ENCODE measurements around the gene EPHA4. TPM values are rescaled to one million over a fixed set of nuclear protein-coding genes. Genes with fewer than 3 reads are reported as not detected.

EPHA4 gene
- total RNA-seq, 2 donors from 2014 or later, result 12.0 to 88.8 TPM

DNA sequence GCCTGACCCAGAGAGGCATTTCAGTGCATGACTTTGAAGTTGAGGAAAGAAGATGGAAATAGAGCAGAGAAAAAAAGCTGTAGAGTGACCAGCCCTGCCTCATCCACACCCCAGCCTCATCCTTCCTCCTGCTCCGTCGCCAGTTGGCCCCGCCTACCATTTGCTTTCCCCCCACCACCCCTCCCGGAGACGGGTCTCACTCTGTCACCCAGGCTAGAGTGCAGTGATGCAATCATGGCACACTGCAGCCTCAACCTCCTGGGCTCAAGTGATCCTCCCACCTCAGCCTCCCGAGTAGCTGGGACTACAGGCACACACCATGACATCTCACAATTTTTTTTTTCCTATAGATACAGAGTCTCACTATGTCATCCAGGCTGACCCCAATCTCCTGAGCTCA is 200.8 kb downstream of the EPHA4 start:
- DNase-seq (ENCODE audit: low spot score), result no peak
- Histone ChIP-seq H3K4me3 (no peak overlapping the region), H3K9me3 (no peaks in the 10 kb centered on the region), H3K27ac (no peak overlapping the region), H3K36me3 (no peaks in the 10 kb centered on the region), H3K4me1 (replicated peaks) (no peaks in the 10 kb centered on the region), H3K27me3 (replicated peaks; ENCODE audit: insufficient read depth) (no peaks in the 10 kb centered on the region)
- WGBS, result 86% methylated on average over 6 of the region's 6 CpGs
- TF ChIP-seq POLR2A (IDR thresholded peaks at IDR 0.05), result no peak
- TF ChIP-seq, protein P1, sequence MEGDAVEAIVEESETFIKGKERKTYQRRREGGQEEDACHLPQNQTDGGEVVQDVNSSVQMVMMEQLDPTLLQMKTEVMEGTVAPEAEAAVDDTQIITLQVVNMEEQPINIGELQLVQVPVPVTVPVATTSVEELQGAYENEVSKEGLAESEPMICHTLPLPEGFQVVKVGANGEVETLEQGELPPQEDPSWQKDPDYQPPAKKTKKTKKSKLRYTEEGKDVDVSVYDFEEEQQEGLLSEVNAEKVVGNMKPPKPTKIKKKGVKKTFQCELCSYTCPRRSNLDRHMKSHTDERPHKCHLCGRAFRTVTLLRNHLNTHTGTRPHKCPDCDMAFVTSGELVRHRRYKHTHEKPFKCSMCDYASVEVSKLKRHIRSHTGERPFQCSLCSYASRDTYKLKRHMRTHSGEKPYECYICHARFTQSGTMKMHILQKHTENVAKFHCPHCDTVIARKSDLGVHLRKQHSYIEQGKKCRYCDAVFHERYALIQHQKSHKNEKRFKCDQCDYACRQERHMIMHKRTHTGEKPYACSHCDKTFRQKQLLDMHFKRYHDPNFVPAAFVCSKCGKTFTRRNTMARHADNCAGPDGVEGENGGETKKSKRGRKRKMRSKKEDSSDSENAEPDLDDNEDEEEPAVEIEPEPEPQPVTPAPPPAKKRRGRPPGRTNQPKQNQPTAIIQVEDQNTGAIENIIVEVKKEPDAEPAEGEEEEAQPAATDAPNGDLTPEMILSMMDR (IDR thresholded peaks at IDR 0.05), result no peak
- no peak for TF ChIP-seq POLR2AphosphoS5 (IDR thresholded peaks at IDR 0.05)
- intact Hi-C loops (cut with DNase I), result no loop called here

DNA sequence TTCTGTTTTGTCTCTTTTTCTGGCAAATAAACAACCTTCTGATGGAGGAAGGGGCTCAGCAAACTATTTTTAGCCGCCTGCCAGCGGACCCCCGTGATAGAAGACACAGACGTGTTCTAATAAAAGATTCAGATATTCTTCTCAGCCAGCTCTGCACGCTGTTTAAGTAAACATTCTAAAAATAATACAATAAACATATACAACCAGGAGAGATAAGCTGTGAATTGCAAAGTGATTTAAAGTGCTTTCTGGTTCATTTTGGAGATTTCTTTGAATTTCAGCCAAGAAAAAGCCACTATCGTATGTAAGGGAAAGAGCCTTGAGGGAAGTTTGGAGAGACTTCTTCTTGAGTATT is 201.3 kb downstream of the EPHA4 start:
- Histone ChIP-seq H3K4me3 (no peak overlapping the region), H3K27ac (no peak overlapping the region), H3K4me1 (replicated peaks) (no peaks in the 10 kb centered on the region), H3K9me3 (no peaks in the 10 kb centered on the region), H3K36me3 (no peaks in the 10 kb centered on the region), H3K27me3 (replicated peaks; ENCODE audit: insufficient read depth) (no peaks in the 10 kb centered on the region)
- no peak for DNase-seq (ENCODE audit: low spot score)
- intact Hi-C loops (cut with DNase I), result no loop called here
- 28% methylated on average over 6 of the region's 6 CpGs for WGBS
- no peak for TF ChIP-seq POLR2A (IDR thresholded peaks at IDR 0.05)
- TF ChIP-seq, protein P1 (IDR thresholded peaks at IDR 0.05), result no peak

- WGBS, result 49% methylated on average over 9 of the region's 9 CpGs
Measured at GRCh38 chr2:221370076-221370856, 201.8 kb downstream of the EPHA4 start.

More at GRCh38 chr2:221370076-221370856, 201.8 kb downstream of the EPHA4 start:
- no peaks in the 10 kb centered on the region for H3K4me1 ChIP-seq (replicated peaks)
- H3K36me3 ChIP-seq, result no peaks in the 10 kb centered on the region
- DNase-seq (ENCODE audit: low spot score), result no peak
- no peaks in the 10 kb centered on the region for H3K9me3 ChIP-seq
- H3K4me3 ChIP-seq, result no peak overlapping the region
- no peak overlapping the region for H3K27ac ChIP-seq
- intact Hi-C loops (cut with DNase I), result no loop called here
- H3K27me3 ChIP-seq (replicated peaks; ENCODE audit: insufficient read depth), result no peaks in the 10 kb centered on the region
- TF ChIP-seq, protein P1 (IDR thresholded peaks at IDR 0.05), result no peak
- no peak for TF ChIP-seq POLR2AphosphoS5 (IDR thresholded peaks at IDR 0.05)
- TF ChIP-seq POLR2A (IDR thresholded peaks at IDR 0.05), result no peak

All from prostate gland (tissue), 2 donors.